AG09309 (cell line): Measurements from ENCODE around the gene AKAP6.
"Not testable (repeated sequence)": the region's sequence is repeated elsewhere in the genome, so short reads cannot be mapped to it uniquely, and the experiment has no call there.

ENCODE experiments used
- DNase-seq: peaks from one replicate; pipeline ENCODE4 v3.0.0-alpha.2; 2010; ENCODE audit warnings: low read depth
- H3K4me3 ChIP-seq: 2 replicates; pipeline ENCODE4 v1.5.1; 2011; ENCODE audit warnings: mild to moderate bottlenecking, low read depth, low read length, moderate library complexity; ENCODE audit not compliant: control insufficient read depth
- TF ChIP-seq, protein P1 (sequence below): IDR thresholded peaks from 2 replicates; pipeline ENCODE4 v1.5.1; 2011; ENCODE audit warnings: mild to moderate bottlenecking, low read depth, low read length, inconsistent platforms; ENCODE audit not compliant: insufficient read depth, control insufficient read depth; ENCODE audit errors: missing control alignments

The AKAP6 gene

DNA sequence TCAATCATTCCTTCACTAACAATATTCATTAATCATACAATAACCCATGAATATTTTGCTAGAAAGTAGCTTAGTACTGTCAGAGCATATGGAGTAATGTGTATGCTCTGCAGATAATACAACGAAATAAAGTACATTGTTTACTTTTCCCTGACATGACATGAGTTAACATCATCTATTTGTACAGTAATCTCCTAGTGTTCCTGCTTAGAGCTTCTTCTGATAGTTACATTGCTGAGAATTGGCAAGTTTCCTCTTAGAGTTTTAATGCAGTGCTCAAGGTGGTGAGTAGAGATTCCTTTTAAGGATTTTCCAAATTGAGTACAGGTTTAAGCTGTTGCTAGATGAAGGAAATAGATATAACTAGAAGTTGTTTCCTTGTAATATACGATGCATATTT is 445.1 kb downstream of the AKAP6 start:
- TF ChIP-seq, protein P1, sequence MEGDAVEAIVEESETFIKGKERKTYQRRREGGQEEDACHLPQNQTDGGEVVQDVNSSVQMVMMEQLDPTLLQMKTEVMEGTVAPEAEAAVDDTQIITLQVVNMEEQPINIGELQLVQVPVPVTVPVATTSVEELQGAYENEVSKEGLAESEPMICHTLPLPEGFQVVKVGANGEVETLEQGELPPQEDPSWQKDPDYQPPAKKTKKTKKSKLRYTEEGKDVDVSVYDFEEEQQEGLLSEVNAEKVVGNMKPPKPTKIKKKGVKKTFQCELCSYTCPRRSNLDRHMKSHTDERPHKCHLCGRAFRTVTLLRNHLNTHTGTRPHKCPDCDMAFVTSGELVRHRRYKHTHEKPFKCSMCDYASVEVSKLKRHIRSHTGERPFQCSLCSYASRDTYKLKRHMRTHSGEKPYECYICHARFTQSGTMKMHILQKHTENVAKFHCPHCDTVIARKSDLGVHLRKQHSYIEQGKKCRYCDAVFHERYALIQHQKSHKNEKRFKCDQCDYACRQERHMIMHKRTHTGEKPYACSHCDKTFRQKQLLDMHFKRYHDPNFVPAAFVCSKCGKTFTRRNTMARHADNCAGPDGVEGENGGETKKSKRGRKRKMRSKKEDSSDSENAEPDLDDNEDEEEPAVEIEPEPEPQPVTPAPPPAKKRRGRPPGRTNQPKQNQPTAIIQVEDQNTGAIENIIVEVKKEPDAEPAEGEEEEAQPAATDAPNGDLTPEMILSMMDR: no peak
- no peak for DNase-seq
- H3K4me3 ChIP-seq: no peak overlapping the region

GRCh38 chr14:32779840-32780239 is 450.7 kb downstream of the AKAP6 start:
- DNase-seq: no peak
- TF ChIP-seq, protein P1: no peak
- no peak overlapping the region for H3K4me3 ChIP-seq

DNA sequence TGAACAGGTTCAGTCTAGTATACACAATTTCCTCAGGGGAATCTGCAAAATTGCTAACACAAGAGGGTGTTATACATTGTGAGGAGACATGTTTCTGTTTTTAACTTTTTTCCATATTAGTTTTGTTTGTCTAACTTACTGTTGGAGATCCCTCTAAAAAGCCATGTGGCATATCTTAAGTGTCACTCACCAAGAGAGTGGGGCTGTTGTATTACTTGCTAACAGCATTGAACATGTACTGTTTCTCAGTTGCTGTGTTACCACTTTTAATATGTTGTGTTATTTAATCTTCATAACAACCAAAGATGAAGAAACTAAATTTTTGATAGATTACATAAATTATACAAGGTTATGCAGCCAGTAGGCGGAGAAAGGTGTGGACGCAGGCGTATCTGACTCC is 455.3 kb downstream of the AKAP6 start:
- TF ChIP-seq, protein P1: no peak
- DNase-seq: no peak
- no peak overlapping the region for H3K4me3 ChIP-seq

GRCh38 chr14:32785585-32785984 is 456.5 kb downstream of the AKAP6 start:
- no peak for DNase-seq
- no peak overlapping the region for H3K4me3 ChIP-seq
- TF ChIP-seq, protein P1: no peak

DNA sequence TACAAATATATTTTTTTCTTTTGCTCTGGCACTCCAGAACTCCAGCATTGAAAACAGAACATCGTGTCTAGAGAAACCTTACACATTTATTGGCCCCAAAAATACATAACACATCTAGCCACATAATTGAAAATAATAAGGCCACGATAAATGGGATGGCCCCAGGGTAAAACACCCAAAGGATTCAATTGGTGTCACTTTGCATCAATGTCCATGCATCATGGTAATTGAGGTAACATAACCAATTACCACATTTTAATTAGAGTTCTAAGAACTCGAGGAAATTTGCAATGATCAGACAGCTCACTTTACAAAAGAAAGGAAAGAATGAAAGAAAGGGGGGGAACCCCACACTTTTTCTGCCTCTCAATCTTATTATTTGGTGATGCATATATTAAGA is 457.8 kb downstream of the AKAP6 start:
- no peak for DNase-seq
- no peak overlapping the region for H3K4me3 ChIP-seq
- TF ChIP-seq, protein P1: no peak

DNA sequence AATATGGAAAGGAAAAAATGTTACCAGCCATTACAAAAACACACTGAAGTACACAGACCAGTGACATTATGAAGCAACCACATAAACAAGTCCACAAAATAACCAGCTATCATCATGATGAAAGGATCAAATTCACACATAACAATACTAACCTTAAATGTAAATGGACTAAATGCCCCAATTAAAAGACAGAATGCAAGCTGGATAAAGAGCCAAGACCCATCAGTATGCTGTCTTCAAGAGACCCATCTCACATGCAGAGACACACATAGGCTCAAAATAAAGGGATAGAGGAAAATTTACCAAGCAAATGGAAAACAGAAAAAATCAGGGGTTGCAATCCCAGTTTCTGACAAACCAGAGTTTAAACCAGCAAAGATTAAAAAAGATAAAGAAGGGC is 463.9 kb downstream of the AKAP6 start:
- DNase-seq, H3K4me3 ChIP-seq: not testable (repeated sequence)

DNA sequence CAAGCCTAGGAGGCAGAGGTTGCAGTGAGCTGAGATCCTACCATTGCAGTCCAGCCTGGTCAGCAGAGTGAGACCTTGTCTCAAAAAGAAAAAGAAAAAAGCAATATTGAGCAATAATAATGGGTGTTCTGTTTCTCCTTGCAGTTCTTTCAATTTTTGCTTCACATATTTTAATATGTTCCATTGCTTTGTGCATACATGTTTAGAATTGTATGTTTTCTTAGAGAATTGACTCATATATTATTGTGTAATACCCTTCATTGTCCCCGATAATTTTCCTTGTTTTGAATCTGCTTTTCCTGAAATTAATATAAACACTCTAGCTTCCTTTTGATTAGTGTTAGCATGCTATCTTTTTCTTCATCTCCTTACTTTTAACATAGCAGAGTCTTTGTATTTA is 471.2 kb downstream of the AKAP6 start:
- DNase-seq: no peak
- H3K4me3 ChIP-seq: no peak overlapping the region
- TF ChIP-seq, protein P1: no peak
